GM21619 (cell line): ENCODE measurements around the gene CBX1.

Experiments
- ATAC-seq: cut with Tn5 transposase; IDR thresholded peaks from one replicate; pipeline ENCODE4 v1.9.1; 2021; ENCODE audit not compliant: unreplicated experiment

Gene CBX1

GRCh38 chr17:48027322-48027981 is 73.8 kb downstream of the CBX1 start:
- no peak for ATAC-seq

DNA sequence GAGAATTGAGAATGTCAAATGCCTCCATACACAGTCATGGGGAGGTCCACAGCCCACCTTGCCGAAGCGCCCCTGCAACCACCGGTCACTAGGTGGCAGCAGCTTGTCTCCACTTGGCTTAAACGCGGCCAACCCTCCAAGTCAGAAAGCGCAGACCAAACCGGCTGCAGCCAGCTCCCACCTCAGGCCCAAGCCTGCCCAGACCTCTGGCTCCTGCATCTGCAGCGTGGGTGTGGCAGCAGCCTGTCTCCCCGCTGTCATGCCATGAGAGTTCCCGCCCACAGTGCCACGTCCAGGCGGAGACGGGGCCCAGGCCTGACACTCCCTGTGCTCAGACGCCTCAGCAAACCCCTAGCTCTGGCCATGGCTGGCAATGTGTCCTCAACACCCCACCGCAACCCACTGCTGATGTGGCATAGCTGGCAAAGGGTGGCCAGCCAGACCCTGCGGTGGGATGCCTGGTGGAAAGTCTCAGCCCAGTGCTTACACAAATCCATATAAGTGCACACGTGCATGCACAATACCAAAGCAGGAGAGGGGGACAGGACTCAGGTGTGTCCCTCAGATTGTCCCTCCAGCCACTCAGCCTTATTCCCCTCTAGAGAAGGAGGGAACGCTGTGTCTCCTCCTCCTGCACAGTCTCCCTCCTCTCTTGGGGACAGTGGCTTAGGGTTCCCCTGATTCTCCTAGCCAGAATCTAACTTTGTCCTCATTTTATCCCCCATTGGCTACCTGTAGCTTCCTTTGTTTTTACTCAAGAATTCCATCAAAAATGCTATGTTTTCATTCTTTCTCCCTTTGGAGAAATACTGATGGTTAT is 74.6 kb downstream of the CBX1 start:
- peak; percentile 35 for ATAC-seq

DNA sequence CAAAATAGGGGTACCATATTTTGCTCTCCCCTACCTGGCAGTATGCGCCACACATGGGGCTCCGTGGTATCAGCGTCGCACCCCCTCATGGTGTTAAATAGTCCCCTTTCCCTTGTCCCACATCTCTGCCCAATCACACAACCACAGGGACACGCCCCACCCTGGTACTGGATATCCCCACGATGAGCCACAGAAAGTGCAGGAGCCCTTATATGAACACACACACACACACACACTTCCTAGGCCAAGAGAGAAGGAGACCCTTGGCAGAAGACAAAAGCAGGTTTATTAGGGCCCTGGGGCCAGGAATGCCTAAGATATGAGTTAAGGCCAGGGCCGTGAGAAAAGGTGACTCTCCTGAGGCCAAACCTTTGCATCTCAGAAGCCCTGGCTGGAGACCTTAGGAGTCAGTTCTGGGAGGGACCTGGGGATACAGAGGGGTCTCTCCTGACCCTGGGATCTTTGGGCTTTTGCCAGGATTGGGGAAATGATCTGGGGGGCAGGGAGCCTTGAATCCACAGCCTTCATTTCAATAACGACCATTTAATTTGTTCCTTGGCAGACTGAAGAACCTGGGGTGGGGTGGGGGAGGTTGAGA is 75.3 kb downstream of the CBX1 start:
- no peak for ATAC-seq

- peak; percentile 78 for ATAC-seq
Observed at GRCh38 chr17:48025040-48025903, 76.0 kb downstream of the CBX1 start.

- ATAC-seq: peak; percentile 3
Observed at GRCh38 chr17:48024149-48025039, 76.9 kb downstream of the CBX1 start.

DNA sequence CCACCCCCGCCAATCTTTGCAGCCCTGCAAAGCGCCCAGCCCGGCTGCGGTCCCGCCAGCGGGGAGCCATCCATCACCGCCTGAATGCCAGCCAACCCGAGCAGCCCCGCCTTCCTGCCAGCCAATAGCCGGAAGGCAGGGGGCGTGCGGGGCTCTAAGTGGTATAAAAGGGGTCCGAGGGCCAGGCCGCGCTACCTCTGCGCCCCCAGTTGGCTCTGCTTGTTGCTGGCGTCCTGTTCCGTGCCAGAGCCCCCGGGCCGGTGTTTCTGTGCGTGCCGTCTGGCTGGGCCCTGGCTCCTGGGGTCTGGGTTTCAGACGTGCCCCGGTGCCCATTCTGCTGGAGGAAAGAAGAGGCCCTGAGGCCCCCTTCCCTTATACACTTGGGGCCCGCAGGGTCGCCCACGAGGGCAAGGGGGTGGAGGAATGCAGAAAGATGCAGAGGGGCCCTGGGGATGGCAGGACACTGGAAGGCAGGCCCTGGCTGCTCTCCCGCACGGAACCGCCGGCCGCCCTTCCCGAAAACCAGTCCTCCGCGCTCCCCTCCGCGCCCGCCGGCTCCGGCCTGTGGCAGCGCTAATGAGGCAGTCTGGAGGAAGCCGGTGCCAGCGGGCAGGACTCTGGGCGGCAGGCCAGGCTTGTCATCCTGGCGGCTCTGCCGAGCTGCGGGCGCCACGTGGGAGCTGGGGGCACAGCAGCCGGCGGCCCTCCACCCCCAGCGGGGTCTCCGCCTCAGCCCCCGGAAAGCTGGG is 77.7 kb downstream of the CBX1 start:
- no peak for ATAC-seq

- ATAC-seq: no peak
Observed at GRCh38 chr17:48022901-48023300, 78.4 kb downstream of the CBX1 start.

GRCh38 chr17:48021934-48022333 is 79.3 kb downstream of the CBX1 start:
- no peak for ATAC-seq
